SKM-1 treated with dmso at 0.1 percent for 144 hours (cell line): ENCODE results near the gene LRFN2.

Experiments
- DNase-seq: peaks from one replicate; lab custom pipeline; 2025; ENCODE audit not compliant: unreplicated experiment; lab: John Stamatoyannopoulos, UW

Gene LRFN2

DNA sequence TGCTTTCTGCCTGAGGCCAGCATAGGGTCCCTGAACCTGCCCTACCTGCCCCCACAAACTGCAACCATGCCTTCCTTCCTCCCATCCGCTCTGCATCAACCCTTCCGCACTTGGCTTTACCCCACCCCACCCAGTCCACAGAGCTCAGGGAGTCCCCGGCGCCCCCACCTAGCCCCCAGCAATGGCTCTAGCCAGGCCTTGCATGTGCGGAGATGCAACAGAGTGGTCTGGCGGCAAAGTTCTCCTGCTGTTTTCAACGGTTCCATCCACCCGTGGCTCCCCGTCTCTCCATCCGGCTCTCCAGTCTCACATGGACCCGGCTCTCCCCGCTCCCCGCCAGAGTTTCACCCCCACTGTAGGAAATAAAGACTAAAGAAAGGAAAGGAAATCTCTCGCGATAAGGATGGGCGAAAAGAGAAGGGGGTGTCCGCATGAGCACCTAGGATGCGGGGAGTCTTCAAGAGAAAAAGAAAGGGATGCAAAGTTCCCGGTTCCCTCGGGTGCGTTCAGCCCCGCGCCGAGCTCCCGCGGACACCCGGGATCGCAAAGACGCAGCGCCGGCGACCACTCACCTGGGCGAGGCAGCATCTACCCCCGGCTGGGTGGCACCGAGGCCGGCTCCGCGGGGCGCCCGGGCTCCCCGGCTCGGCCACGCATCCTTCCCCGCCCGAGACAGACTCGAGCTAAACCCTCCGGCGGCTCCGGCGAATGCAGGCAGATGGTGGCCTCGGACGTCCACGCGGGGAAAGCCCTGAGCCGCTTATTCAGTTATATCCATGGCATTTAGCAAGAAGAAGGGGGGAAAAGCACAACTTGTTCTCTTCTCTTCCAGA is 579 bp downstream of the LRFN2 start:
- DNase-seq, result no peak

DNA sequence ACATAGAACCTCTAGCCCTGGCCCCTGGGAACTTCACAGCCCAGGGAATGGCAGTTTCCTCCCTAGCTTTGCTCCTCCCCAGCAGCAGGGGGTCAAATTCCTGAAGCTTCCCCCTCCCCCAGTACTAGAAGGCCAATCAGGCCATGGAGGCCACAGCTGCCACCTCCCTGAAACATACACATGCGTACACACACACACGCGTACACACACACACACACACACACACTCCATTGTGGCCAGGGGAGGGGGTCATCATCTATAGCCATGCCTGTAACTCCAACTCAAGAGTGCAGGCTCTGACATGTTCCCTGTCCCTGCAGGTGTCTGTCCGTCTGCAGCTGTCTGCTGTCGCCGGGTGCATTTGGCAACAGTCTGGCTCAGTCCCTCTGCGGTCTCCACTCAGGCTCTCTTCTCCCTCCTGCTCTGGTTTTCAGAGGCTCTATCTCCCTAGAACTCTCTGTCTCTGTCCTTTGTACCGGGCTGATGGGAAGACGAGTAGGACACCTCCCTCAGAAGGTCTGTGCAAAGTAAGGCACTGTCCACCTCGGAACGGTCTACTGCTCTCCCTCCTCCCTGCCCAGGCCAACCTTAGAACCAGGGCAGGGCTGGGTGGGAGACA is 1.4 kb downstream of the LRFN2 start:
- no peak for DNase-seq

- DNase-seq, result no peak
These were observed 1.9 kb downstream of the LRFN2 start for GRCh38 chr6:40585223-40585622.

GRCh38 chr6:40584741-40585140 is 2.4 kb downstream of the LRFN2 start:
- no peak for DNase-seq

- no peak for DNase-seq
These were observed 3.5 kb downstream of the LRFN2 start for GRCh38 chr6:40583709-40584108.

DNA sequence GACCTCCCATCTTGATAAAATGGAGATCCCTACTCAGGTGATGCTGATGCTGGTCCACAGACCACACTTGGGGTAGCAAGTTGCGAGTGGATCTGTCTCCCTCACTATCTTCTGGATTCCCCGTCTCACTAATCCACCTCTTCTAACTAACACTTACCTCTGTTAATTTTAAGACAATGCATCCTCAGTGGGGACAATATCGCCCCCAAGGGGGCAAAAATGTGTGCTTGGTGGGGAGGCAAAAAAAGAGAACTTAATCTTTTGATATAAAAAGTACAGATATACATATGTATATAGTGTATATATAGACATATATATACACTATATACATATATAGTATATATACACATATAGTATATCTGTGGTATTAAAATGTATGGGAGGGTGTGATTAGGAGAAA is 4.3 kb downstream of the LRFN2 start:
- no peak for DNase-seq

- no peak for DNase-seq
These were observed 8.1 kb downstream of the LRFN2 start for GRCh38 chr6:40579101-40579500.

DNA sequence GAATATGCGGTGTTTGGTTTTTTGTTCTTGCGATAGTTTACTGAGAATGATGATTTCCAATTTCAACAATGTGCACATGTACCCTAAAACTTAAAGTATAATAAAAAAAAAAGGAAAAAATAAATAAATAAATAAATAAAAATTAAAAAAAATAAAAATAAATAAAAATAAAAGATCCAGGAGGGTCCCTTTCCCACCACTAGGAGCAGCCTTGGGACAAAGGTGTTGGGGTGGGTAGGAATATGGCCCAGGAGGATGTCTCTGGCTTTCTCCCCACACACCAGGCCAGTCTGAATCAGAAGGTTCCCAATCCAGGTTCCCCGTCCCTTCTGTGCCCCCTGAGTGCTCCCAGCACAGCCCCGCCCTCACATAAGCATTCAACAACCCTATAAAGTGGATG is 9.5 kb downstream of the LRFN2 start:
- no peak for DNase-seq

GRCh38 chr6:40573221-40573620 is 13.9 kb downstream of the LRFN2 start:
- DNase-seq, result no peak

GRCh38 chr6:40569162-40569910 is 17.8 kb downstream of the LRFN2 start:
- DNase-seq, result peak; percentile 36

DNA sequence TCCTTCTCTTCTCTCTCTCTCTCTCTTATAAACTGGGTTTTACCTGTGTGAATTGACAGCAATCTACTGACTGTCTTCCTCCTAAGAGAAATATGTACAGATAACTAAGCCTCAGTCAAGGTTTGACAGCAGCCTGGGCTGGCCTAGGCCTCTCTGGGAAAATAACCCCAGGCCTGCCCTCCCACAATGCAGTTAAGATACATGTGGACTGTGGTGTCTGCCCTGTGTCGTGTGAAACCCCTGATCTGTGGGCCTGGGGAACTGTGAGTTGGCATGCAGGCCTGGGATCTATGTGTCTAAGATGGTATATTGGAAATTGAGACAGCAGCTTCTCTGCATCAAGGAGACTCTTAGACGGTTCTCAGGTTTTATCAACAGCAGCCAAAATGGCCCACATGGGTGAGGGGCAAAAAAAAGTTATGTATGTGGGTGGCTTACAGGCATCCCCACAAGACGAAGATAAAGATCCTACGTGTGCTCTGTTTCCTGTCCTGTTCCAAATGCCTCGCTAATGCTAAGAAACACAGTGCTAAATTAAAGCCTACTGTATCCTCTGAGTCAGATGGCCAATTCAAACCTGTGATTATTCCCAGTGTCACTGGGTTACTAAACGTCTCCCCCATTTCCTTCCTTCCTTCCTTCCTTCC is 19.0 kb downstream of the LRFN2 start:
- DNase-seq, result no peak

GRCh38 chr6:40563111-40563510 is 24.1 kb downstream of the LRFN2 start:
- DNase-seq, result no peak

DNA sequence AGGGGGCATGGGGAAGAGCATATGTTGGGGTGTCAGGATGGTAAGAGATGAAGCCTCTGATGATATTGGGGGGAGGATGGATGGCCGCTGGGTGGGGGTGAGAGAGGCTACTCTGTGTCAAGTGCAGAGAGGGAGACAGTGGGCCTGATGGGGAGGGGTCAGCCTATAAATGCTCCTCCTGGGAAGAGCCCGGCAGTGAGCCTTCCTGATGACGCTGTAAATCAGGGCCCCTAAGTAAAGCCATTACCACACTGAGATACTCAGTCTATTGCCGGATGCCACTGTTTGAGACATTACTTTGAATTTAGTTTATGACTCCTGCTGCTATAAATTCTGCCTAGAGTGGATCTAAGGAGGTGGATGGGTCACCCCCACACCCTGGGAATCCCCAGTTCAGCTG is 28.1 kb downstream of the LRFN2 start:
- no peak for DNase-seq

- no peak for DNase-seq
These were observed 29.1 kb downstream of the LRFN2 start for GRCh38 chr6:40558102-40558501.

DNA sequence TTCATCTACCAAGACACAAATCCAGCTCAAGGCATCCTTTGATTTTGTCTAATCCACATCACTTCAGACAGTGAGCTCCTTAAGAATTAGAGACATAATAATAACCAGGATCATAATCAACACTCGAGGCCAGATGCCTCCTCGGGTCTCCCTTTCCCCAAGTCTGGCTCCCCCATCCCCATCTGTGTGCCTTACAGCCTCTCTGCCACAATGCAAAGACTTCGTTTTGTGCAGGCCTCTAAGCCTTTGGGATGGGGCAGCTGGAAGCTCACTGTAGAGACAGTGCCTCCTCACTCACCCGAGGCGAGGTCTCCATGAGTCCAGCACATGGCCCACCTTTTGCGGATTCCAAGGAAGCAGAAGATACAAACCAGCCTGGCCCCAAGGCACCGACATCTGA is 30.3 kb downstream of the LRFN2 start:
- no peak for DNase-seq

DNA sequence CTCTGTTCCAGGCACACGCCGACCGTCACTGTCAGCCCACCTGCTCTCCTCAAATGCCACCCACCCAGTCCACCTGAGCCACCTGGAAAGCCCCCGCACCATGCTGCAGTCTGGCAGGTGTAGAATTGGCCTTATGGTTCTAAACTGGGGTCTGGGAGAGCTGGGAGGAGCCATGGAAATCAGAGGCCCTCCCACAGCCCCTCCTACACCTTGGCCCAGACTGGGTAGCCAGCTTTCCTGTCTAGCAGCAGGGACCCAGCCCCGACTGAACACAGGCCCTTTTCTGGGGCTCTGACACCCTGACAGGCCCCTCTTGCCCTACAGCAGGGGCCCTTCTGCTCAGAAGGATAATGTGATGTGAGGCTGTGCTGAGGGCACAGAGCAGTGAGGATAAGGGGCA is 31.1 kb downstream of the LRFN2 start:
- DNase-seq, result no peak

- DNase-seq, result no peak
These were observed 32.1 kb downstream of the LRFN2 start for GRCh38 chr6:40555092-40555491.

DNA sequence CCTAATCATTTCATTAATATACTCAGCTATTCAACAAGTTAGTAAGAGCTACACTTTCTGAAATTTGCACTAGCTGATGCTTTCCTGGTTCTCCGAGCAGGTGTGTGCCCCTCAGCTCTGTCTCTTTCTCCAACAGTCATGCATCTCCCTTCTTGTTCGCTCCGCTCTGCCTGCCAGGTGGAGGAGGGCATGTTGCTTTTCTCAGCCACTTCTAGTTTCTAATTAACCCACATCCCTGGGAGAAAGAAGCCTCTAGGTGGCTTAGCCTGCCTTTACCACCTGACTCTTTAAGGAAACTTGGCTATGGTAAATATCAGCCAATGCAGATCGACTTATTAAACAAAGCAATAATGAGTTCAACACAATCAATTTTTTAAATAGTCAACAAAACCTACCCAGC is 34.2 kb downstream of the LRFN2 start:
- no peak for DNase-seq

DNA sequence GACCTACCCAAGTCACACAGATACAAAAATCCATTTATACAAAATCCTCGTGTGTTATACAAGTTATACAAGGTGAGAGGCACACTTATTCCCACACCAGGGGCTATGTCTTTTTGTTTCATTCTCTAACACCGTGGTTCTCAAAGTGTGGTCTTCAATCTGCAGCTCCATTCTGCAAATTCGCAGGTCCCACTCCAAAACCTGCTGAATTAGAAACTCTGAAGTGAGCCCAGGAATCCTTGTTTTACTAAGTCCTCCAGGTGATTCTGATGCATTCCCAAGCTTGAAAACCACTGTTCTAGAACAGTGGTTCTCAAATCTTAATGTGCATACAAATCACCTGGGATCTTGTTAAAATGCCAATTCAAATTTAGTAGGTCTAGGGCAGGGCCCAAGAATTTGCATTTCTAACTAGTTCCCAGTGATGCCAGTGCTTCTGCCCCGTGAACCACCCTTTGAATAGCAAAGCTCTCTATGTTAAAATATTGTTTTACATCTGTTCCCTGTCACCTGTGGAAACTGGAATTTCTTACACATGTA is 35.1 kb downstream of the LRFN2 start:
- no peak for DNase-seq

DNA sequence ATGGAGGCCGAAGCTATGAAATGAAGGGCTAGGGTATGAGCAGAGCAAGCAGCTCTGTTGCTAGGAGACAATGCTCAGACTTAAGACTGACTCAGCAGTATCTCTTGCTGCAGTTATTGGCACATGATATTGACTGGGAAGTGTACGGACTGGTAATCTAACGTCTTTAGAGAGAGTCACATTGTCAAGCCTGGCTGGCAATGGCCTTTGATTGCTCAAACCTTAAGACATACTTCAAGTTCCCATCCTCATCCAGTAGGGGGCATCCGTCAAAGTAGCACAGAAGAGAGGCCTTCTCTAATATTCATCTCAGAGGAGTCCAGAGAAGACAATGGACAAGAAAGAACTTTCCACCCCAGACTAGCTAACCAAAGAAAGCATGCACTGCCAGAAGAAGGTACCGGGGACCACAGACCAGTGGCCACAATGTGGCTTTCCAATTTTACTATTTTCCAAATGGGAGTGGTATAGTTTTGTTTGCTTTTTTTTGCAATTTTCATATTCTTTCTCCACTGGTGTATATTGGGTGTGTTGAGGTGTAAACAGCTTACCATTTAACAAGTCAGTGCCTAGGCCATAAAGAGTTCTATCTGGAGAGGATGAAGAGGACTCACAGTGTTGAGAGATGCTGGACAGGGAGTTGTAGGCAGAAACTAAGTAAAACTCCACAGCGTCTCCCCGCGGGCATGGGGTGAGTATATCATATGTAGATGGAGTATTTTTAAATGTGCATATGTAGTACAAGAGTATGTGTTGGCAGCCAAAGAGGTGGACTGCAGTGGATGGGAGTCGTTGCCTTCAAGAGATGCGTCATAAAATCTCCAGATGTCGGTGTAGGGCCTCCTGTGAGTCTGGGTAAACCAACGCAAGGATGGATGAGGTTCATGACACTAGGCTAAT is 36.7 kb downstream of the LRFN2 start:
- peak; percentile 52 for DNase-seq
